H1 (cell line): ENCODE measurements around the gene EPHA4. TPM values are rescaled to one million over a fixed set of nuclear protein-coding genes. Genes with fewer than 3 reads are reported as not detected.

ENCODE experiments used
- CTCF ChIA-PET: fragments of 300-600 bp; sonication (Branson Sonifier 250); formaldehyde crosslinking; loops from one replicate; lab custom pipeline; 2021; ENCODE audit not compliant: partially characterized antibody; lab: Charles Lee
- POLR2A ChIA-PET: fragments of 300-600 bp; sonication (Branson Sonifier 250); formaldehyde crosslinking; loops from one replicate; lab custom pipeline; 2021; ENCODE audit warnings: inconsistent platforms; ENCODE audit not compliant: partially characterized antibody; lab: Charles Lee
- DNase-seq, 2 experiments: peaks; one replicate each; pipeline versions ENCODE4 v3.0.0 to v3.0.0-alpha.2; 2010 to 2022; ENCODE audit warnings: low spot score in 2 of 2, low read depth in 1 of 2, mixed read lengths in 1 of 2
- FAIRE-seq: peaks from 2 replicates; lab custom pipeline; 2011; peaks lifted over from hg19 to GRCh38; lab: Jason Lieb, UNC
- H2AFZ ChIP-seq: 2 replicates; pipeline ENCODE4 v1.8.1; 2012; ENCODE audit warnings: low read length, inconsistent platforms
- H2AK5ac ChIP-seq: 2 replicates; pipeline ENCODE4 v1.6.1; 2013; ENCODE audit warnings: low read depth, low read length
- H2BK120ac ChIP-seq: replicated peaks from 2 replicates; pipeline ENCODE3; 2013; ENCODE audit warnings: low read depth, low read length, inconsistent platforms
- H2BK12ac ChIP-seq: 2 replicates; pipeline ENCODE4 v1.6.1; 2013; ENCODE audit warnings: low read depth, low read length
- H2BK15ac ChIP-seq: 2 replicates; pipeline ENCODE4 v1.6.1; 2013; ENCODE audit warnings: low read length
- H2BK20ac ChIP-seq: 2 replicates; pipeline ENCODE4 v1.6.1; 2013; ENCODE audit warnings: low read length
- H2BK5ac ChIP-seq: 2 replicates; pipeline ENCODE4 v1.6.1; 2013; ENCODE audit warnings: low read depth, low read length
- H3K14ac ChIP-seq: 2 replicates; pipeline ENCODE4 v1.6.1; 2013; ENCODE audit warnings: inconsistent platforms; ENCODE audit not compliant: insufficient read length
- H3K18ac ChIP-seq: 2 replicates; pipeline ENCODE4 v1.6.1; 2013; ENCODE audit warnings: low read length; ENCODE audit errors: extremely low read depth
- H3K23ac ChIP-seq: 2 replicates; pipeline ENCODE4 v1.6.1; 2013; ENCODE audit warnings: inconsistent platforms; ENCODE audit not compliant: insufficient read length
- H3K23me2 ChIP-seq: 2 replicates; pipeline ENCODE4 v1.6.1; 2013; ENCODE audit warnings: low read depth, low read length
- H3K27ac ChIP-seq: 2 replicates; pipeline ENCODE4 v1.6.1; 2011; ENCODE audit warnings: low read depth, low read length, inconsistent platforms
- H3K27me3 ChIP-seq, 4 experiments: replicated peaks in 1 of 4; 1 replicate in 1 of 4; 2 replicates in 3 of 4; pipeline versions ENCODE4 v1.6.1 to v1.8.1; 2011 to 2013; ENCODE audit warnings: low read length in 3 of 4, mild to moderate bottlenecking in 3 of 4, inconsistent platforms in 2 of 4, mixed read lengths in 2 of 4, moderate library complexity in 1 of 4; ENCODE audit not compliant: control insufficient read depth in 3 of 4, insufficient read depth in 3 of 4; ENCODE audit errors: extremely low read depth in 1 of 4
- H3K36me3 ChIP-seq, 4 experiments: 2 replicates each; pipeline versions ENCODE4 v1.6.1 to v1.8.1; 2011 to 2013; ENCODE audit warnings: mild to moderate bottlenecking in 4 of 4, low read length in 3 of 4, moderate library complexity in 2 of 4, control low read depth in 1 of 4, inconsistent platforms in 1 of 4; ENCODE audit not compliant: insufficient read depth in 4 of 4, control insufficient read depth in 2 of 4
- H3K4ac ChIP-seq: replicated peaks from 2 replicates; pipeline ENCODE3; 2013; ENCODE audit warnings: low read length, low read depth, mixed read lengths, inconsistent platforms; ENCODE audit not compliant: insufficient read length
- H3K4me1 ChIP-seq, 4 experiments: replicated peaks in 1 of 4; 1 replicate in 1 of 4; 2 replicates in 3 of 4; pipeline versions ENCODE4 v1.6.1 to v1.8.1; 2011 to 2013; ENCODE audit warnings: low read length in 3 of 4, inconsistent platforms in 2 of 4, mixed read lengths in 1 of 4; ENCODE audit not compliant: insufficient read depth in 4 of 4, control insufficient read depth in 3 of 4
- H3K4me2 ChIP-seq, 2 experiments: 2 replicates each; pipeline versions ENCODE4 v1.6.1 to v1.8.1; 2011 to 2013; ENCODE audit warnings: low read depth in 2 of 2, low read length in 2 of 2, control low read depth in 1 of 2, inconsistent platforms in 1 of 2, mild to moderate bottlenecking in 1 of 2; ENCODE audit not compliant: insufficient read depth in 1 of 2
- H3K4me3 ChIP-seq, 4 experiments: fragments of 200-600, 300-600 bp in 1 of 4; sonication (generic), shearing (Covaris generic), sonication (Bioruptor Twin) in 1 of 4; 2 replicates each; pipeline versions ENCODE4 v1.5.1 to v1.8.1; 2011 to 2016; ENCODE audit warnings: low read length in 4 of 4, low read depth in 3 of 4, control low read depth in 2 of 4, inconsistent platforms in 2 of 4, mild to moderate bottlenecking in 2 of 4, mixed read lengths in 1 of 4, moderate library complexity in 1 of 4; ENCODE audit not compliant: insufficient read depth in 2 of 4; ENCODE audit errors: extremely low read depth in 1 of 4
- H3K56ac ChIP-seq: replicated peaks from 2 replicates; pipeline ENCODE3; 2013; ENCODE audit warnings: low read depth, mild to moderate bottlenecking, mixed read lengths, low read length, inconsistent platforms; ENCODE audit not compliant: insufficient read length
- H3K79me1 ChIP-seq: 2 replicates; pipeline ENCODE4 v1.6.1; 2013; ENCODE audit warnings: low read depth, low read length, control low read depth
- H3K79me2 ChIP-seq, 2 experiments: 2 replicates each; pipeline versions ENCODE4 v1.6.1 to v1.8.1; 2012 to 2013; ENCODE audit warnings: low read length in 2 of 2, mild to moderate bottlenecking in 2 of 2, inconsistent platforms in 1 of 2; ENCODE audit not compliant: insufficient read depth in 2 of 2, control insufficient read depth in 1 of 2
- H3K9ac ChIP-seq, 4 experiments: replicated peaks in 1 of 4; 1 replicate in 1 of 4; 2 replicates in 3 of 4; pipeline versions ENCODE4 v1.6.1 to v1.8.1; 2011 to 2013; ENCODE audit warnings: low read depth in 3 of 4, low read length in 3 of 4, control low read depth in 2 of 4, mild to moderate bottlenecking in 2 of 4, moderate library complexity in 2 of 4, inconsistent platforms in 1 of 4; ENCODE audit errors: extremely low read depth in 1 of 4
- H3K9me3 ChIP-seq, 2 experiments: 2 replicates each; pipeline versions ENCODE4 v1.6.1 to v1.8.1; 2012 to 2013; ENCODE audit warnings: mild to moderate bottlenecking in 2 of 2, moderate library complexity in 2 of 2, control low read depth in 1 of 2, inconsistent platforms in 1 of 2, low read depth in 1 of 2, low read length in 1 of 2, mixed read lengths in 1 of 2; ENCODE audit not compliant: insufficient read depth in 2 of 2
- H4K20me1 ChIP-seq, 2 experiments: replicated peaks in 1 of 2; 2 replicates each; pipeline versions ENCODE3 to v1.8.1; 2011 to 2013; ENCODE audit warnings: inconsistent platforms in 2 of 2, low read length in 2 of 2, mild to moderate bottlenecking in 1 of 2; ENCODE audit not compliant: insufficient read depth in 2 of 2, control insufficient read depth in 1 of 2
- H4K5ac ChIP-seq: 2 replicates; pipeline ENCODE4 v1.6.1; 2013; ENCODE audit warnings: low read length, low read depth, mixed read lengths, inconsistent platforms; ENCODE audit not compliant: insufficient read length
- H4K8ac ChIP-seq: 2 replicates; pipeline ENCODE4 v1.8.0; 2013; ENCODE audit warnings: mild to moderate bottlenecking, moderate library complexity, low read length, inconsistent platforms; ENCODE audit not compliant: insufficient read depth; ENCODE audit errors: extremely low read depth
- H4K91ac ChIP-seq: replicated peaks from 2 replicates; pipeline ENCODE3; 2013; ENCODE audit warnings: low read length, mixed read lengths, inconsistent platforms; ENCODE audit not compliant: insufficient read length
- CBX8 ChIP-seq: fragments of 300-800, 300-1000 bp; sonication (generic); IDR thresholded peaks from 2 replicates; pipeline ENCODE4 v1.7.1; 2016; ENCODE audit warnings: low read depth, low read length, borderline replicate concordance
- WGBS, 2 experiments: shearing (Covaris generic) in 1 of 2; methylation state at CpG; one replicate each; pipeline versions ENCODE4 v1.1.6 to v1.1.7; 2013 to 2015; ENCODE audit warnings: low lambda C conversion rate in 2 of 2, mixed read lengths in 2 of 2, inconsistent platforms in 1 of 2, low coverage in 1 of 2, missing lambda C conversion rate in 1 of 2; ENCODE audit not compliant: insufficient replicate concordance in 2 of 2, insufficient coverage in 1 of 2, insufficient read length in 1 of 2; ENCODE audit errors: extremely low coverage in 1 of 2, missing lambda C conversion rate in 1 of 2; 5-methylcytosine and 5-hydroxymethylcytosine counted together
- polyA plus RNA-seq, 7 experiments: library from polyadenylated mRNA; depleted of rRNA in 3 of 7; stranded (reverse) in 5 of 7; unstranded in 2 of 7; fragments of >200 nt in 5 of 7; fragments of 200-250 nt in 2 of 7; gene quantifications; 1 replicate in 5 of 7; 2 replicates in 1 of 7; 4 replicates in 1 of 7; pipeline versions ENCODE4 v1.2.1 to v1.2.3, GENCODE V29; 2011 to 2013; ENCODE audit warnings: missing spikeins in 2 of 7, mixed read lengths in 2 of 7
- total RNA-seq: library from RNA; stranded (reverse); fragmentation: NEBNext Ultra II Directional; extraction: Animal tissue kit (Norgen Biotek cat#: 25700); gene quantifications from 2 replicates; pipeline ENCODE4 v1.2.1, GENCODE V29; 2021

The EPHA4 gene
- total and polyA plus RNA-seq, 2 of the 8 experiments (the other 6 are each of a cell fraction or from before 2014, with no cell fraction given): 4.3 to 5.7 TPM

GRCh38 chr2:221589696-221590095 lies 17.6 kb upstream of the EPHA4 start:
- CTCF ChIA-PET: interaction anchor here (0.5 to 1.7 kb wide), 2 partner anchors 15 to 94 kb away, joined by 3 to 7 read pairs; no protein-coding TSS in a partner anchor
- TF ChIP-seq CBX8: no peak
- Histone ChIP-seq H2BK20ac (no peak overlapping the region), H3K79me2 (no peaks in the 10 kb centered on the region), H3K79me1 (no peaks in the 10 kb centered on the region), H3K4me1 (no peaks in the 10 kb centered on the region), H2BK120ac (no peak overlapping the region), H3K23ac (no peak overlapping the region), H3K4me3 (no peak overlapping the region), H2AK5ac (no peak overlapping the region), H3K23me2 (no peaks in the 10 kb centered on the region), H3K14ac (no peak overlapping the region), H4K91ac (no peak overlapping the region), H3K9ac (no peak overlapping the region), H2AFZ (no peak overlapping the region), H3K9me3 (no peaks in the 10 kb centered on the region), H3K4ac (no peak overlapping the region), H3K56ac (no peak overlapping the region), H4K20me1 (no peaks in the 10 kb centered on the region), H2BK12ac (no peak overlapping the region), H3K18ac (no peak overlapping the region), H4K8ac (no peak overlapping the region), H3K4me2 (no peak overlapping the region), H2BK5ac (no peak overlapping the region), H3K36me3 (no peaks in the 10 kb centered on the region), H3K27ac (no peak overlapping the region), H4K5ac (no peak overlapping the region), H3K27me3 (no peaks in the 10 kb centered on the region), H2BK15ac (no peak overlapping the region)
- DNase-seq (no peak), FAIRE-seq (no peak)
- POLR2A ChIA-PET: no interaction called here
- WGBS, 2 experiments: 87% methylated on average over 4 of the region's 4 CpGs; no CpG with 5 or more reads in 1 of the 2 experiments
